Osteocyte (in vitro differentiated cells): ENCODE measurements around the gene RRAGA. TPM values are rescaled to one million over a fixed set of nuclear protein-coding genes. Genes with fewer than 3 reads are reported as not detected.
A peak's percentile ranks its signal among the peaks of the same experiment; 100 is the strongest.

Experiments used
- DNase-seq: peaks from one replicate; pipeline ENCODE4 v3.0.0; 2021; ENCODE audit warnings: mixed read lengths; ENCODE audit not compliant: unreplicated experiment; ENCODE audit errors: extremely low spot score
- H3K27ac Mint-ChIP-seq: one replicate; pipeline ENCODE4 v1.8.0; 2021; ENCODE audit warnings: mild to moderate bottlenecking, mixed read lengths; ENCODE audit not compliant: unreplicated experiment
- H3K27me3 Mint-ChIP-seq: one replicate; pipeline ENCODE4 v1.8.0; 2021; ENCODE audit warnings: mixed read lengths; ENCODE audit not compliant: unreplicated experiment
- H3K36me3 Mint-ChIP-seq: one replicate; pipeline ENCODE4 v1.8.0; 2021; ENCODE audit warnings: mixed read lengths; ENCODE audit not compliant: unreplicated experiment
- H3K4me1 Mint-ChIP-seq: one replicate; pipeline ENCODE4 v1.8.0; 2021; ENCODE audit warnings: mixed read lengths; ENCODE audit not compliant: unreplicated experiment
- H3K4me3 Mint-ChIP-seq: one replicate; pipeline ENCODE4 v1.8.0; 2021; ENCODE audit warnings: mild to moderate bottlenecking, moderate library complexity, mixed read lengths; ENCODE audit not compliant: unreplicated experiment
- H3K9me3 Mint-ChIP-seq: one replicate; pipeline ENCODE4 v1.8.0; 2021; ENCODE audit warnings: mixed read lengths; ENCODE audit not compliant: unreplicated experiment
- long read RNA-seq: library from polyadenylated mRNA; unstranded; transcript quantifications from one replicate; pipeline ENCODE4 v2.0.0, GENCODE V29; 2021
- total RNA-seq: library from RNA; stranded (reverse); gene quantifications from 2 replicates; pipeline ENCODE4 v1.2.1, GENCODE V29; 2021
- TF ChIP-seq, protein P1 (sequence below): fragments of 200-600 bp; sonication (generic); IDR thresholded peaks from 2 replicates; pipeline ENCODE4 v1.5.0; 2021; ENCODE audit warnings: antibody characterized with exemption, mild to moderate bottlenecking, moderate library complexity

The RRAGA gene, protein sequence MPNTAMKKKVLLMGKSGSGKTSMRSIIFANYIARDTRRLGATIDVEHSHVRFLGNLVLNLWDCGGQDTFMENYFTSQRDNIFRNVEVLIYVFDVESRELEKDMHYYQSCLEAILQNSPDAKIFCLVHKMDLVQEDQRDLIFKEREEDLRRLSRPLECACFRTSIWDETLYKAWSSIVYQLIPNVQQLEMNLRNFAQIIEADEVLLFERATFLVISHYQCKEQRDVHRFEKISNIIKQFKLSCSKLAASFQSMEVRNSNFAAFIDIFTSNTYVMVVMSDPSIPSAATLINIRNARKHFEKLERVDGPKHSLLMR
- 110 and 111 TPM in 2 replicates for total RNA-seq
- long read RNA-seq, transcript RRAGA-201 (1 exons, 1,589 nt), result major isoform, 506 of 508 reads
- long read RNA-seq, partial matches to known transcripts, result 0 of 508 reads
- long read RNA-seq, other reads (novel, unspliced or antisense), result 2 of 508 reads

DNA sequence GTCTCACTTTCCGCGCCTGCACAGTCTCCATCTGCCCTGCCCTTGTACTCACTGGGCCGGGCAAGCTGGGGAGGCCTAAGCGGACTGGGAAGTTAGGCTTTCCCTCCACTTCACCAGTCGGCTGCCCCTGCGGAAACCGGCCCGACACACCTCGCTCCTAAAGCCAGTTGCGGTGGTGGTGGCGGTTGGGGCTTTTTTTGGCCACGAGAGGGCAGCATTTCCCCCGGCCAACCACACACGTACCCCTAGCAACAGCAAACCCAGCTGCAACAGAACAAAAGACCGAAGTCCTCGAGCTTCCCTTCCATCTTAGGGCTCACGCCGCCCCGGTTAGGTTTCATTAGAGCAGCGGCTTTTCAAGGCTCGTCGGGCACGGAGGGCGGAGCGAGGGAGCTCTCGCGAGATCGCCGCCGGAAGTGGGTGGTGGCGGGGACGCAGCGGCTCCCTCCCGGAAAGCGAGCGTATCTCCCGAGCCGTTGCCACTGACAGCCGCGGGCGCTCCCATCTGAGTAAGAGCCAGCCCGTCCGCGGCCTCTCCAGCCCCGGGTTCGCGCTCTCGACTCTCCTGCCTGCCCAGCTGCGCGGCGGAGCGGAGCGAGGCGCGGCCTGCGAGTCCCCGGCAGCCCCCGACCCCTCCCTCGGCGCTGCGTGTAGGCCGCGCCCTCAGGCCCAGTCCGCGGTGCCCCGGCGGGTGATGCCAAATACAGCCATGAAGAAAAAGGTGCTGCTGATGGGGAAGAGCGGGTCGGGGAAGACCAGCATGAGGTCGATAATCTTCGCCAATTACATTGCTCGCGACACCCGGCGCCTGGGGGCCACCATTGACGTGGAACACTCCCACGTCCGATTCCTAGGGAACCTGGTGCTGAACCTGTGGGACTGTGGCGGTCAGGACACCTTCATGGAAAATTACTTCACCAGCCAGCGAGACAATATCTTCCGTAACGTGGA is at the start of gene RRAGA:
TSS of gene RRAGA (plus strand) at position 462 of the 951 bp plus-strand sequence. CDS start at position 695, 233 bp downstream.
- H3K4me3 Mint-ChIP-seq, result peak within 1 kb of the TSS; percentile 96
- TF ChIP-seq, protein P1, sequence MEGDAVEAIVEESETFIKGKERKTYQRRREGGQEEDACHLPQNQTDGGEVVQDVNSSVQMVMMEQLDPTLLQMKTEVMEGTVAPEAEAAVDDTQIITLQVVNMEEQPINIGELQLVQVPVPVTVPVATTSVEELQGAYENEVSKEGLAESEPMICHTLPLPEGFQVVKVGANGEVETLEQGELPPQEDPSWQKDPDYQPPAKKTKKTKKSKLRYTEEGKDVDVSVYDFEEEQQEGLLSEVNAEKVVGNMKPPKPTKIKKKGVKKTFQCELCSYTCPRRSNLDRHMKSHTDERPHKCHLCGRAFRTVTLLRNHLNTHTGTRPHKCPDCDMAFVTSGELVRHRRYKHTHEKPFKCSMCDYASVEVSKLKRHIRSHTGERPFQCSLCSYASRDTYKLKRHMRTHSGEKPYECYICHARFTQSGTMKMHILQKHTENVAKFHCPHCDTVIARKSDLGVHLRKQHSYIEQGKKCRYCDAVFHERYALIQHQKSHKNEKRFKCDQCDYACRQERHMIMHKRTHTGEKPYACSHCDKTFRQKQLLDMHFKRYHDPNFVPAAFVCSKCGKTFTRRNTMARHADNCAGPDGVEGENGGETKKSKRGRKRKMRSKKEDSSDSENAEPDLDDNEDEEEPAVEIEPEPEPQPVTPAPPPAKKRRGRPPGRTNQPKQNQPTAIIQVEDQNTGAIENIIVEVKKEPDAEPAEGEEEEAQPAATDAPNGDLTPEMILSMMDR, result peak; percentile 92
- H3K4me1 Mint-ChIP-seq, result peaks cover 35% of the 10 kb centered on the region
- H3K36me3 Mint-ChIP-seq, result peaks cover 6% of the 10 kb centered on the region
- DNase-seq, result peak; percentile 98
- H3K9me3 Mint-ChIP-seq, result no peaks in the 10 kb centered on the region
- H3K27ac Mint-ChIP-seq, result peak within 1 kb of the TSS; percentile 99
- no peaks in the 10 kb centered on the region for H3K27me3 Mint-ChIP-seq

DNA sequence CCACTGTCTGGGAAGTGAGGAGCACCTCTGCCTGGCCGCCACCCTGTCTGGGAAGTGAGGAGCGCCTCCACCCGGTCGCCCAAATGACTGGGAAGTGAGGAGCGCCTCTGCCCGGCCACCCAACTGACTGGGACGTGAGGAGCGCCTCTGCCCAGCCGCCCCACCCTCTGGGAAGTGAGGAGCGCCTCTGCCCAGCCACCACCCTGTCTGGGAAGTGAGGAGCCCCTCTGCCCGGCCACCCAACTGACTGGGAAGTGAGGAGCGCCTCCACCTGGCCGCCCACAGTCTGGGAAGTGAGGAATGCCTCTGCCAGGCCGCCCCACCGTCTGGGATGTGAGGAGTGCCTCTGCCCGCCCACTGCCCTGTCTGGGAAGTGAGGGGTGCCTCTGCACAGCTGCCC is 49.1 kb upstream of the RRAGA start:
- TF ChIP-seq, protein P1, result no peak
- Mint-ChIP-seq H3K4me3 (no peak overlapping the region), H3K27me3 (peaks cover 10% of the 10 kb centered on the region), H3K27ac (no peak overlapping the region), H3K4me1 (no peaks in the 10 kb centered on the region), H3K36me3 (no peaks in the 10 kb centered on the region), H3K9me3 (peaks cover 14% of the 10 kb centered on the region)
- no peak for DNase-seq

DNA sequence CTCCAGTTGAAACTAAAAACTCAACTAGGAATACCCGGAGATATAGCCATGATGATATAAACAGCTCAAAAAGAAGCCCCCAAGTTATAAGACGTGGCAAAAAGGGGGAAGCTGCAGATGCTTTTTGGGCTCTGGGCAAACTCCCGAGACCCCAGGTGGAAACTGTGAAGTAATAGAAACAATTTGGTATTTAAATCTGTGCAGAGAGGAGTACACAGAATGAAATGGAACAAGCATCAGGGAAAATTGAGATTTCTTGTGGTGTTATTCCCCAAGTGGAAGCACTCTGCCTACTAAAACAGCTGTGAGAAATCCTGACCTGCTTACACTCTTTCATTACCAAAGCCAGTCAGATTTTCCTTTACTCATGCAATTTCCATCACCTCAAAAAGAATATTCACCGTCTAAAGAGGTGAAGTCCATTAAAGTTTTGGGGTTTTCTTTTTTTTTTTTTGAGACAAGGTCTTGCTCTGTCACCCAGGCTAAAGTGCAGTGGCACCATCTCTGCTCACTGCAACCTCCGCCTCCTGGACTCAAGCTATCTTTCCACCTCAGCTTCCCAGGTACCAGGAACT is 39.7 kb upstream of the RRAGA start:
- Mint-ChIP-seq H3K27ac (no peak overlapping the region), H3K4me1 (no peaks in the 10 kb centered on the region), H3K36me3 (no peaks in the 10 kb centered on the region), H3K4me3 (no peak overlapping the region), H3K27me3 (peaks cover 2% of the 10 kb centered on the region), H3K9me3 (no peaks in the 10 kb centered on the region)
- no peak for DNase-seq
- TF ChIP-seq, protein P1, result no peak

DNA sequence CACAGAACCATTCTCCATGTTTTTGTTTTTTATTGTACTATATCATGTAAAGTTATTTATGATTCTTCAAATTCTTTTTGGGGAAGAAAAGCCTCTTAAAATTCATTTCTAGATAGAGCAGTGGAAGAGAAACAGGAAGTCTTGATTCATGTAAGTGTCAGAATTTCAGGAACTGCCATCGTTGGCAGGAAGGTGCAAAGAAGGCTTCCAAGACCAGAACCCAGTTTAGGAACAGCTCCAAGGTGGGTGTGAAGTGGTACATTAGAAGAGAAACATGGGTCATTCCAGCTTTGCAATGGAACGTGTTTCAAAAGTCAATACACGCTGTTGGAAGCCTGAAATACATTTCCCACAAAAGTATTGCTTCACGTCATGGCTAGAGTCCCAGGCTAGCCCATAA is 31.0 kb upstream of the RRAGA start:
- DNase-seq, result no peak

More for the DNA sequence above, 31.0 kb upstream of the RRAGA start:
- H3K4me1 Mint-ChIP-seq, result no peaks in the 10 kb centered on the region
- H3K36me3 Mint-ChIP-seq, result no peaks in the 10 kb centered on the region
- H3K9me3 Mint-ChIP-seq, result no peaks in the 10 kb centered on the region
- no peak overlapping the region for H3K27ac Mint-ChIP-seq
- TF ChIP-seq, protein P1, result no peak
- peaks cover 11% of the 10 kb centered on the region for H3K27me3 Mint-ChIP-seq
- H3K4me3 Mint-ChIP-seq, result no peak overlapping the region
